ENCODE measurements around the gene EML4. TPM values are rescaled to one million over a fixed set of nuclear protein-coding genes. Genes with fewer than 3 reads are reported as not detected.

EML4 gene
- total and polyA plus RNA-seq, 9 of the 15 experiments (the other 6 are each of a cell fraction or from before 2014, with no cell fraction given), result 14.7 to 48.3 (median 36.5) TPM

- TF ChIP-seq CHD7 (IDR thresholded peaks at IDR 0.05; ENCODE audit: low read depth, low read length) (no peak), NCOA6 (IDR thresholded peaks at IDR 0.05) (peak; percentile 76; the same call in 1 of the 2 replicates), MCM2 (IDR thresholded peaks at IDR 0.05; ENCODE audit: low read depth) (no peak), GTF2A2 (tag; IDR thresholded peaks at IDR 0.05) (no peak), IRF2 (CRISPR knock-in tag; IDR thresholded peaks at IDR 0.05) (no peak), POLR2AphosphoS2 (IDR thresholded peaks at IDR 0.05; ENCODE audit: low read length) (no peak), NCOA2 (IDR thresholded peaks at IDR 0.05; ENCODE audit: partially characterized antibody in 2 of 2) (no peak), GABPB1 (CRISPR knock-in tag; IDR thresholded peaks at IDR 0.05) (peak; percentile 37; the same call in 1 of the 2 replicates), HMG20B (CRISPR knock-in tag; IDR thresholded peaks at IDR 0.05) (no peak), CREB1 (IDR thresholded peaks at IDR 0.05) (peak; percentile 82), CREB1 (CRISPR knock-in tag; IDR thresholded peaks at IDR 0.05) (peak; percentile 77), SRSF1 (IDR thresholded peaks at IDR 0.05; ENCODE audit: low read depth, low read length) (0 out of 2 replicates have a peak, but pooled peaks have one; percentile 57), ZNF224 (CRISPR knock-in tag; IDR thresholded peaks at IDR 0.05) (no peak), SRSF7 (optimal IDR thresholded peaks at IDR 0.05; ENCODE audit: low read depth, low read length) (no peak), ZNF398 (CRISPR knock-in tag; IDR thresholded peaks at IDR 0.05) (no peak), FOXJ3 (CRISPR knock-in tag; IDR thresholded peaks at IDR 0.05) (no peak)
These were observed at the start of gene EML4 (continued) for GRCh38 chr2:42169100-42169873.
